B cell (primary cell): ENCODE measurements around the gene NFKBIZ. TPM values are rescaled to one million over a fixed set of nuclear protein-coding genes. Genes with fewer than 3 reads are reported as not detected.

Experiments used
- ATAC-seq: fragments of 200-7000 bp; cut with Tn5 transposase; one replicate; pipeline ENCODE4 v1.10.0; 2021; ENCODE audit warnings: low read depth, mild to moderate bottlenecking, moderate number of reproducible peaks, moderate library complexity
- CTCF ChIA-PET: fragments of 350-600 bp; sonication (Branson Sonifier 250); formaldehyde crosslinking; loops from one replicate; lab custom pipeline; 2021; ENCODE audit warnings: antibody characterized with exemption, inconsistent platforms; lab: Charles Lee
- POLR2A ChIA-PET: fragments of 350-600 bp; sonication (Branson Sonifier 250); formaldehyde crosslinking; loops from one replicate; lab custom pipeline; 2021; ENCODE audit warnings: antibody characterized with exemption; lab: Charles Lee
- DNase-seq: peaks from one replicate; pipeline ENCODE4 v3.0.0; 2013
- H2AFZ ChIP-seq: 2 replicates; pipeline ENCODE4 v1.6.1; 2012; ENCODE audit warnings: mild to moderate bottlenecking, low read depth, low read length; ENCODE audit not compliant: insufficient read depth, poor library complexity, severe bottlenecking
- H3K27ac ChIP-seq, 2 donors: 1 replicate in 1 of 2; 2 replicates in 1 of 2; pipeline ENCODE4 v1.5.1; 2012 to 2013; ENCODE audit warnings: low read length in 2 of 2, mild to moderate bottlenecking in 2 of 2, moderate library complexity in 1 of 2
- H3K27me3 ChIP-seq, 4 experiments: fragments of 200-600 bp in 1 of 4; sonication (generic) in 1 of 4; replicated peaks in 1 of 4; 1 replicate in 2 of 4; 2 replicates in 2 of 4; pipeline versions ENCODE4 v1.6.1 to v1.7.0; 2013 to 2016; ENCODE audit warnings: low read length in 3 of 4, mild to moderate bottlenecking in 2 of 4, mixed read lengths in 1 of 4, moderate library complexity in 1 of 4; ENCODE audit not compliant: insufficient read depth in 4 of 4, control insufficient read depth in 3 of 4; ENCODE audit errors: control extremely low read depth in 1 of 4
- H3K36me3 ChIP-seq, 2 experiments: replicated peaks in 1 of 2; 1 replicate in 1 of 2; 2 replicates in 1 of 2; pipeline versions ENCODE4 v1.6.1 to v1.7.1; 2013; ENCODE audit warnings: low read length in 1 of 2; ENCODE audit not compliant: insufficient read depth in 2 of 2, control insufficient read depth in 1 of 2; ENCODE audit errors: control extremely low read depth in 1 of 2, extremely low read depth in 1 of 2
- H3K4me1 ChIP-seq, 2 donors: fragments of 200-600 bp in 1 of 2; sonication (generic) in 1 of 2; 1 replicate in 1 of 2; 2 replicates in 1 of 2; pipeline versions ENCODE4 v1.5.1 to v1.6.1; 2013 to 2017; ENCODE audit warnings: low read length in 2 of 2; ENCODE audit not compliant: control insufficient read depth in 2 of 2, insufficient read depth in 2 of 2
- H3K4me2 ChIP-seq: replicated peaks from 2 replicates; pipeline ENCODE3; 2012; ENCODE audit warnings: mild to moderate bottlenecking, low read depth, low read length; ENCODE audit not compliant: poor library complexity, severe bottlenecking
- H3K4me3 ChIP-seq, 5 experiments: fragments of 200-600 bp in 1 of 5; sonication (generic) in 1 of 5; 1 replicate in 3 of 5; 2 replicates in 2 of 5; pipeline versions ENCODE4 v1.5.1 to v1.7.0; 2011 to 2016; ENCODE audit warnings: low read length in 4 of 5, mild to moderate bottlenecking in 4 of 5, low read depth in 2 of 5, control low read depth in 1 of 5, moderate library complexity in 1 of 5; ENCODE audit not compliant: insufficient read depth in 1 of 5; ENCODE audit errors: control extremely low read depth in 1 of 5, extremely low read depth in 1 of 5
- H3K79me2 ChIP-seq: fragments of 200-600 bp; sonication (generic); one replicate; pipeline ENCODE4 v1.6.0; 2016; ENCODE audit warnings: low read length; ENCODE audit not compliant: control insufficient read depth, insufficient read depth
- H3K9ac ChIP-seq: fragments of 200-600 bp; sonication (generic); 2 replicates; pipeline ENCODE4 v1.6.1; 2017; ENCODE audit warnings: mild to moderate bottlenecking, low read length, moderate library complexity
- H3K9me3 ChIP-seq, 3 donors: one replicate each; pipeline versions ENCODE4 v1.6.1 to v1.7.1; 2013; ENCODE audit warnings: low read length in 2 of 3; ENCODE audit not compliant: control insufficient read depth in 2 of 3, insufficient read depth in 1 of 3; ENCODE audit errors: control extremely low read depth in 1 of 3
- H4K20me1 ChIP-seq: 2 replicates; pipeline ENCODE4 v1.6.0; 2012; ENCODE audit warnings: mild to moderate bottlenecking, low read length; ENCODE audit not compliant: insufficient read depth, control insufficient read depth, poor library complexity, severe bottlenecking
- H3K27ac Mint-ChIP-seq: one replicate; pipeline ENCODE4 v1.8.0; 2021; ENCODE audit warnings: mixed read lengths
- H3K27me3 Mint-ChIP-seq: one replicate; pipeline ENCODE4 v1.8.0; 2021; ENCODE audit warnings: mixed read lengths
- H3K4me1 Mint-ChIP-seq: one replicate; pipeline ENCODE4 v1.8.0; 2021; ENCODE audit warnings: mixed read lengths
- H3K4me3 Mint-ChIP-seq: one replicate; pipeline ENCODE4 v1.8.0; 2021; ENCODE audit warnings: mixed read lengths
- H3K9me3 Mint-ChIP-seq: one replicate; pipeline ENCODE4 v1.8.0; 2022; ENCODE audit warnings: mixed read lengths; ENCODE audit not compliant: insufficient read depth
- EZH2 ChIP-seq: IDR thresholded peaks from 2 replicates; pipeline ENCODE4 v1.6.1; 2012; ENCODE audit warnings: borderline replicate concordance, low read depth, mild to moderate bottlenecking, moderate library complexity, low read length; ENCODE audit not compliant: insufficient read depth, poor library complexity, severe bottlenecking
- WGBS: methylation state at CpG from one replicate; pipeline ENCODE4 v1.1.5; 2013; ENCODE audit warnings: missing lambda C conversion rate; ENCODE audit not compliant: insufficient coverage; 5-methylcytosine and 5-hydroxymethylcytosine counted together
- intact Hi-C: fragments of 100-400 bp; cut with micrococcal nuclease; formaldehyde crosslinking; loops from one replicate; pipeline ENCODE4 v1.10.0; 2022
- polyA plus RNA-seq: library from polyadenylated mRNA; depleted of rRNA; stranded (reverse); fragments of >200 nt; gene quantifications from 2 replicates; pipeline ENCODE4 v1.2.3, GENCODE V29; 2012
- total RNA-seq, 2 donors: library from RNA; stranded (reverse); fragments of 120-200 nt in 1 of 2; gene quantifications; 1 replicate in 1 of 2; 2 replicates in 1 of 2; pipeline versions ENCODE4 v1.2.3 to v1.2.4, GENCODE V29; 2013 to 2022
- TF ChIP-seq, protein P1 (sequence below): fragments of 200-600 bp; IDR thresholded peaks from one replicate; pipeline ENCODE4 v1.8.0; 2022; ENCODE audit warnings: antibody characterized with exemption, mild to moderate bottlenecking

The NFKBIZ gene
- total and polyA plus RNA-seq, 2 donors (not counting 1 experiment from before 2014, with no cell fraction given): 114 to 157 TPM

GRCh38 chr3:101890716-101891115 lies 41.4 kb downstream of the NFKBIZ start:
- Mint-ChIP-seq H3K4me1 (peaks cover 10% of the 10 kb centered on the region), H3K9me3 (no peaks in the 10 kb centered on the region), H3K4me3 (no peak overlapping the region), H3K27ac (no peak overlapping the region), H3K27me3 (no peaks in the 10 kb centered on the region)
- DNase-seq (no peak), ATAC-seq (no peak)
- Histone ChIP-seq H3K4me3 (no peak overlapping the region), H2AFZ (no peak overlapping the region), H3K9ac (no peak overlapping the region), H3K9me3 (peaks cover 0 to 3% (median 0%) of the 10 kb centered on the region in 3 donors), H3K36me3 (no peaks in the 10 kb centered on the region), H3K27ac (no peak overlapping the region), H3K4me1 (no peaks in the 10 kb centered on the region), H3K79me2 (no peaks in the 10 kb centered on the region), H3K4me2 (no peak overlapping the region), H4K20me1 (no peaks in the 10 kb centered on the region), H3K27me3 (no peaks in the 10 kb centered on the region)
- TF ChIP-seq EZH2: no peak
- TF ChIP-seq, protein P1, sequence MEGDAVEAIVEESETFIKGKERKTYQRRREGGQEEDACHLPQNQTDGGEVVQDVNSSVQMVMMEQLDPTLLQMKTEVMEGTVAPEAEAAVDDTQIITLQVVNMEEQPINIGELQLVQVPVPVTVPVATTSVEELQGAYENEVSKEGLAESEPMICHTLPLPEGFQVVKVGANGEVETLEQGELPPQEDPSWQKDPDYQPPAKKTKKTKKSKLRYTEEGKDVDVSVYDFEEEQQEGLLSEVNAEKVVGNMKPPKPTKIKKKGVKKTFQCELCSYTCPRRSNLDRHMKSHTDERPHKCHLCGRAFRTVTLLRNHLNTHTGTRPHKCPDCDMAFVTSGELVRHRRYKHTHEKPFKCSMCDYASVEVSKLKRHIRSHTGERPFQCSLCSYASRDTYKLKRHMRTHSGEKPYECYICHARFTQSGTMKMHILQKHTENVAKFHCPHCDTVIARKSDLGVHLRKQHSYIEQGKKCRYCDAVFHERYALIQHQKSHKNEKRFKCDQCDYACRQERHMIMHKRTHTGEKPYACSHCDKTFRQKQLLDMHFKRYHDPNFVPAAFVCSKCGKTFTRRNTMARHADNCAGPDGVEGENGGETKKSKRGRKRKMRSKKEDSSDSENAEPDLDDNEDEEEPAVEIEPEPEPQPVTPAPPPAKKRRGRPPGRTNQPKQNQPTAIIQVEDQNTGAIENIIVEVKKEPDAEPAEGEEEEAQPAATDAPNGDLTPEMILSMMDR: no peak
- intact Hi-C loops: no loop called here
- ChIA-PET POLR2A (interaction anchor here (0.5 kb wide), 1 partner anchor 9 kb away, joined by 4 read pairs; no protein-coding TSS in a partner anchor), CTCF (interaction anchor here (1.5 kb wide), 1 partner anchor 334 kb away, joined by 3 read pairs; no protein-coding TSS in a partner anchor)

DNA sequence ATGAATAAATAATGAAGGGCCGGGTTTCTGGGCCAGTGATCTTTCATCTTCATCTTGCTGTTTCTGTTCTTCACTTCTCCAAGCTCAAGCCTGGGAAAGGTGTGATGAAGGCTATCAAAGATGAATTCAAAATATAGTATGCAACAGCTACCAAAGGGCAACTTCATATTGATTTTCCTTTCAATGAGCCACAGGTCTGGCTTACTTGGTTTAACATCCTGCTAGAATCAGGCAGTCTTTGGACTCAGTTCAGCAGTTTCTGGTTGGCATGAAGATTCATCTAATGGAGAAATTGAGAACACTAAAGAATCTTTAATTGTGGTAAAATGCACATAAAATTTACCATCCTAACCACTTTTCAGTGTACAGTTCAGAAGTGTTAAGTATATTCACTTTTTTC lies 43.3 kb downstream of the NFKBIZ start:
- no peak overlapping the region for H3K27ac Mint-ChIP-seq
- H3K36me3 ChIP-seq: no peaks in the 10 kb centered on the region
- no CpG with 5 or more reads among the region's 1 CpG for WGBS
- H3K79me2 ChIP-seq: no peaks in the 10 kb centered on the region
- H3K4me3 Mint-ChIP-seq: no peak overlapping the region
- ChIA-PET CTCF (no interaction called here), POLR2A (no interaction called here)
- no peak overlapping the region for H3K4me3 ChIP-seq
- H3K9ac ChIP-seq: no peak overlapping the region
- no peaks in the 10 kb centered on the region for H3K9me3 Mint-ChIP-seq
- no peak overlapping the region for H3K4me2 ChIP-seq
- H3K27me3 Mint-ChIP-seq: no peaks in the 10 kb centered on the region
- H2AFZ ChIP-seq: no peak overlapping the region
- peaks cover 14% of the 10 kb centered on the region for H3K4me1 Mint-ChIP-seq
- peaks cover 0 to 4% (median 0%) of the 10 kb centered on the region in 3 donors for H3K9me3 ChIP-seq
- DNase-seq: no peak
- intact Hi-C loops: no loop called here
- no peak overlapping the region for H3K27ac ChIP-seq
- TF ChIP-seq, protein P1: no peak
- TF ChIP-seq EZH2: no peak
- ATAC-seq: no peak
- no peaks in the 10 kb centered on the region for H4K20me1 ChIP-seq
- H3K27me3 ChIP-seq: no peaks in the 10 kb centered on the region
- H3K4me1 ChIP-seq: peaks cover under 1 to 2% of the 10 kb centered on the region in 2 donors
